Endometrial microvascular endothelial cells (primary cell): Measurements from ENCODE around the gene ETS1. TPM values are rescaled to one million over a fixed set of nuclear protein-coding genes. Genes with fewer than 3 reads are reported as not detected.

Source experiments
- in situ Hi-C: cut with HindIII; loops from 2 replicates; pipeline ENCODE4 v1.10.0; 2017; ENCODE audit warnings: low sequenced_read_pairs, low pct_unique_long_range_greater_than_20kb; ENCODE audit errors: inconsistent ontology term
- total RNA-seq: library from RNA; depleted of rRNA; stranded (reverse); fragments of >200 nt; gene quantifications from one replicate; pipeline ENCODE4 v1.2.3, GENCODE V29; 2015; ENCODE audit errors: inconsistent ontology term

The ETS1 gene
- total RNA-seq, 1 donor from 2014 or later: 35.4 TPM

GRCh38 chr11:128531588-128531987 is 55.8 kb downstream of the ETS1 start:
- in situ Hi-C loops: no loop called here

GRCh38 chr11:128530118-128531074 is 57.0 kb downstream of the ETS1 start:
- in situ Hi-C loops: no loop called here

- in situ Hi-C loops: no loop called here
These were observed 59.1 kb downstream of the ETS1 start for GRCh38 chr11:128528294-128528693.

- in situ Hi-C loops: no loop called here
These were observed 60.3 kb downstream of the ETS1 start for GRCh38 chr11:128527046-128527445.

GRCh38 chr11:128525411-128526243 is 61.7 kb downstream of the ETS1 start:
- in situ Hi-C loops: no loop called here

- in situ Hi-C loops: loop anchor here (25.0 kb wide), 4 partner anchors 88 to 337 kb away; no protein-coding TSS in a partner anchor
These were observed 63.2 kb downstream of the ETS1 start for GRCh38 chr11:128524172-128524571.

- in situ Hi-C loops: loop anchor here (25.0 kb wide), 4 partner anchors 89 to 336 kb away; no protein-coding TSS in a partner anchor
These were observed 63.7 kb downstream of the ETS1 start for GRCh38 chr11:128523641-128524040.

- in situ Hi-C loops: loop anchor here (25.0 kb wide), 4 partner anchors 89 to 336 kb away; no protein-coding TSS in a partner anchor
These were observed 64.3 kb downstream of the ETS1 start for GRCh38 chr11:128522943-128523518.

GRCh38 chr11:128522055-128522942 is 65.1 kb downstream of the ETS1 start:
- in situ Hi-C loops: loop anchor here (25.0 kb wide), 4 partner anchors 90 to 335 kb away; no protein-coding TSS in a partner anchor

GRCh38 chr11:128521682-128522054 is 65.7 kb downstream of the ETS1 start:
- in situ Hi-C loops: loop anchor here (25.0 kb wide), 4 partner anchors 91 to 334 kb away; no protein-coding TSS in a partner anchor

GRCh38 chr11:128520888-128521681 is 66.3 kb downstream of the ETS1 start:
- in situ Hi-C loops: loop anchor here (25.0 kb wide), 4 partner anchors 91 to 334 kb away; no protein-coding TSS in a partner anchor

GRCh38 chr11:128520206-128520887 is 67.0 kb downstream of the ETS1 start:
- in situ Hi-C loops: loop anchor here (25.0 kb wide), 4 partner anchors 92 to 333 kb away; no protein-coding TSS in a partner anchor

GRCh38 chr11:128519338-128519737 is 68.0 kb downstream of the ETS1 start:
- in situ Hi-C loops: loop anchor here (25.0 kb wide), 4 partner anchors 93 to 332 kb away; no protein-coding TSS in a partner anchor

GRCh38 chr11:128518493-128519207 is 68.7 kb downstream of the ETS1 start:
- in situ Hi-C loops: loop anchor here (25.0 kb wide), 4 partner anchors 94 to 331 kb away; no protein-coding TSS in a partner anchor

GRCh38 chr11:128517451-128518230 is 69.7 kb downstream of the ETS1 start:
- in situ Hi-C loops: loop anchor here (25.0 kb wide), 4 partner anchors 95 to 330 kb away; no protein-coding TSS in a partner anchor
